Esophagus (tissue), 2 donors: ENCODE results near the gene ARHGAP5. TPM values are rescaled to one million over a fixed set of nuclear protein-coding genes. Genes with fewer than 3 reads are reported as not detected.

Experiments
- H3K27ac ChIP-seq, 2 donors: one replicate each; pipeline ENCODE4 v1.5.1; 2013; ENCODE audit warnings: low read depth in 2 of 2, mild to moderate bottlenecking in 2 of 2, inconsistent platforms in 1 of 2, low read length in 1 of 2, moderate library complexity in 1 of 2
- H3K27me3 ChIP-seq, 2 donors: one replicate each; pipeline ENCODE4 v1.6.1; 2013; ENCODE audit warnings: low read length in 2 of 2, control low read depth in 1 of 2, mild to moderate bottlenecking in 1 of 2; ENCODE audit not compliant: insufficient read depth in 2 of 2, control insufficient read depth in 1 of 2
- H3K36me3 ChIP-seq, 2 donors: one replicate each; pipeline ENCODE4 v1.6.1; 2013; ENCODE audit warnings: low read length in 1 of 2; ENCODE audit not compliant: control insufficient read depth in 2 of 2, insufficient read depth in 2 of 2
- H3K4me1 ChIP-seq, 2 donors: one replicate each; pipeline ENCODE4 v1.6.1; 2013; ENCODE audit warnings: low read length in 1 of 2; ENCODE audit not compliant: control insufficient read depth in 2 of 2, insufficient read depth in 2 of 2
- H3K4me3 ChIP-seq, 2 donors: one replicate each; pipeline ENCODE4 v1.5.1; 2013; ENCODE audit warnings: low read length in 2 of 2, mild to moderate bottlenecking in 2 of 2, low read depth in 1 of 2, moderate library complexity in 1 of 2
- H3K9me3 ChIP-seq, 2 donors: one replicate each; pipeline ENCODE4 v1.6.1; 2013; ENCODE audit warnings: mild to moderate bottlenecking in 2 of 2, low read depth in 1 of 2, low read length in 1 of 2, moderate library complexity in 1 of 2; ENCODE audit not compliant: control insufficient read depth in 2 of 2, insufficient read depth in 1 of 2
- WGBS, 2 donors: extraction: QIAGEN DNeasy Blood & Tissue Kit; methylation state at CpG; one replicate each; pipeline ENCODE4 v1.1.7; 2013; 5-methylcytosine and 5-hydroxymethylcytosine counted together
- polyA plus RNA-seq, 2 donors: library from polyadenylated mRNA; stranded (reverse); fragments of 200-250 nt; gene quantifications; one replicate each; pipeline ENCODE4 v1.2.3, GENCODE V29; 2013
- donor health status: healthy with polysubstance abuse.
- donor health status: Bipolar disorder and iron deficiency.

Gene ARHGAP5
- polyA plus RNA-seq, 2 donors: 22.3 to 32.7 TPM

DNA sequence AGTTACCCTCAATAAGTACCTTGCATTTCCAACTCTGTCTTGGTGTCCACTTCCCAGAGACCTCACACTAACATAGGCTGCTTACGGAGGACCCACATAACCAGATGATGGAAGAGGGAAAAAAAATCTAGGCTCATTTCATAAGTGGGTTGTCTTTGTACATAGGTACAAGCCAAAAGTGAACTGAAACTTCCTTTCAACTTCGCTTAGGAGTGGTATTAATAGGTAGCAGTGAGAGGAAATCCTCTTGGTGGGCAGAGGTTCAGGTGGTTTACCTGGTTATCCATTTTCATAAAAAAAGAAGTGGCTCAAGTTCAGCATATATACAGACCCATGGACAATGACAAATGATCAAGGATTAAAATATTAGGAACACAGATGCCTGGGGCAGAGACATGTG lies 88.9 kb downstream of the ARHGAP5 start:
- no peak overlapping the region for H3K27ac ChIP-seq
- no peaks in the 10 kb centered on the region for H3K27me3 ChIP-seq
- no peaks in the 10 kb centered on the region for H3K9me3 ChIP-seq
- H3K4me1 ChIP-seq: no peaks in the 10 kb centered on the region
- H3K36me3 ChIP-seq: no peaks in the 10 kb centered on the region
- no peak overlapping the region for H3K4me3 ChIP-seq
- WGBS, 2 donors: 88 to 90% methylated on average over 2 of the region's 2 CpGs

DNA sequence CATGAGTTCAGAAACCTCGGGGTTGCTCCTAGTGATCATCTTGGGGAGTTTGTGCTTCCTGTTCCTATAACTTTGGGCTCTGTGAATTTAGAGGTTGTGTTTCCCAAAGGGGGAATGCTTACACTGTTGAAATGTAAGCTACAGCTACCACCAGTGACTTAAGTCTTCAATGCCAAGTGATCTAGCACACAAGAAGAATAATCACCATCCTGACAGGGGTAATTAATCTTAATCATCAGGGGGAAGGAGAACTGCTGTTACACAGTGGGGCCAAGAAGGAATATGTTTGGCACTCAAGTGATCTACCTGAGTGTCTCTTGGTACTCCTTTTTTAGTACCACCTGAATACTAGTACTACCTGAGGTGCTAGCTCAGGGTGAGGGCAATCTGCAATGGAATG lies 89.8 kb downstream of the ARHGAP5 start:
- 82 to 88% methylated on average over 1 of the region's 1 CpG for WGBS, 2 donors
- H3K27me3 ChIP-seq: no peaks in the 10 kb centered on the region

DNA sequence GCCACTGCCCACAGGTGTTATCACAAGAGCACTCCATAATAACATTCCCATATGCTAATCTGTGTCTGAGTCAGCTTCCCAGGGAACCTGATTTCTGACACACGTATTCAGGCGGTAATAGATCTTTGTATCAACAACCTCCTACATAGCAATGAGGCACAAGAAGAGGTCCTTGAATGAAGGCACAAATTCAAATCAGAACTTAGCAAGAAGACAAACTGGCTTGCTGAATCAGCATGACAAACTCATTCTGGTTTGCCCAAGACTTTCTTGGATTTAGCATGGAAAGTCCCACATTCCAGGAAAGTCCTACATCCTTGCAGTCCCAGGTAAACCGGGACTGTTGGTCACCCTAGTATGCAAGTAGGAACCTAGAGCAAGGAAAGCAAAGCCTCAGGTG lies 90.8 kb downstream of the ARHGAP5 start:
- no peak overlapping the region for H3K4me3 ChIP-seq
- no peaks in the 10 kb centered on the region for H3K27me3 ChIP-seq
- no peaks in the 10 kb centered on the region for H3K9me3 ChIP-seq
- WGBS, 2 donors: 67 to 77% methylated on average over 3 of the region's 3 CpGs
- H3K4me1 ChIP-seq: no peaks in the 10 kb centered on the region
- no peaks in the 10 kb centered on the region for H3K36me3 ChIP-seq
- no peak overlapping the region for H3K27ac ChIP-seq

More for the DNA sequence above, 89.8 kb downstream of the ARHGAP5 start:
- H3K4me1 ChIP-seq: no peaks in the 10 kb centered on the region
- H3K9me3 ChIP-seq: no peaks in the 10 kb centered on the region
- H3K36me3 ChIP-seq: no peaks in the 10 kb centered on the region
- no peak overlapping the region for H3K4me3 ChIP-seq
- no peak overlapping the region for H3K27ac ChIP-seq

DNA sequence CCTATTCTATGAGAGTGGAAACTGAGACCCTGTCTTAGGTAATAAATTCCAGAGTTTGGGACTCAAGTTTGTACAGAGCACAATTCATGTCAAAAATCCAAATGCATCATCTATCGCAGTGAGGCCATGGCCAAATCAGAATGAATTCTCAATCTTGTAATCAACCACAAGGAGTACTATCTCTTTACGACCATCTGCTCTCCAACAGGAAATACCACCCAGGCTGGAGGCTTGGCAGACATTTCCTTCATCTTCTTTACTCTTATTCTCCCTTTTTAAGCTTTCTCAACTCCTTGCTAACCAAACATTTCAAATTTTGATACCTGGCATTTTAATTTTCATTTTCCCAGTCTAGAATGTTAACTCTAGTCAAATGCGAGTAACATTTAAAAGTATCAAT lies 92.1 kb downstream of the ARHGAP5 start:
- Histone ChIP-seq H3K9me3 (no peaks in the 10 kb centered on the region), H3K27me3 (no peaks in the 10 kb centered on the region), H3K27ac (no peak overlapping the region), H3K36me3 (no peaks in the 10 kb centered on the region), H3K4me1 (no peaks in the 10 kb centered on the region), H3K4me3 (no peak overlapping the region)
- WGBS, 2 donors: 78 to 82% methylated on average over 3 of the region's 3 CpGs

DNA sequence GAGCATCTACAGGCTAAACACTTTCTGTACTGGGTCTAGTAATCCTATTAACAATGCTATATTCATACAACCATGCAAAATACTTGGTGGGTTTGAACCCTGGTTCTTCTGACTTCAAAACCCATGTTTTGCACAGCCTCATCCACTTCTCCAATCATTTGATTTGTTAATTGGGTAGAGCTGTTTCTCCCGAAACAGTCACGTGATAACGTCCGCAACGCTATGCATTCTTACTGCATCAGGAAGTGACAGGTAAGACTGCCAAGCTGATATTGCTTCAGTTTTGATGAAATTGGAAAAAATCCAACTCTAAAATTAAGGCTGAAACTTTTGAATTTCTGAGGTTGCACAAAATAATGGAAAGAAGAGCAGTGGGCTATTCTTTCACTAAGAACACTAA lies 94.4 kb downstream of the ARHGAP5 start:
- Histone ChIP-seq H3K4me1 (no peaks in the 10 kb centered on the region), H3K36me3 (no peaks in the 10 kb centered on the region), H3K27ac (no peak overlapping the region), H3K4me3 (no peak overlapping the region), H3K27me3 (no peaks in the 10 kb centered on the region), H3K9me3 (no peaks in the 10 kb centered on the region)
- WGBS, 2 donors: 87 to 88% methylated on average over 5 of the region's 5 CpGs

DNA sequence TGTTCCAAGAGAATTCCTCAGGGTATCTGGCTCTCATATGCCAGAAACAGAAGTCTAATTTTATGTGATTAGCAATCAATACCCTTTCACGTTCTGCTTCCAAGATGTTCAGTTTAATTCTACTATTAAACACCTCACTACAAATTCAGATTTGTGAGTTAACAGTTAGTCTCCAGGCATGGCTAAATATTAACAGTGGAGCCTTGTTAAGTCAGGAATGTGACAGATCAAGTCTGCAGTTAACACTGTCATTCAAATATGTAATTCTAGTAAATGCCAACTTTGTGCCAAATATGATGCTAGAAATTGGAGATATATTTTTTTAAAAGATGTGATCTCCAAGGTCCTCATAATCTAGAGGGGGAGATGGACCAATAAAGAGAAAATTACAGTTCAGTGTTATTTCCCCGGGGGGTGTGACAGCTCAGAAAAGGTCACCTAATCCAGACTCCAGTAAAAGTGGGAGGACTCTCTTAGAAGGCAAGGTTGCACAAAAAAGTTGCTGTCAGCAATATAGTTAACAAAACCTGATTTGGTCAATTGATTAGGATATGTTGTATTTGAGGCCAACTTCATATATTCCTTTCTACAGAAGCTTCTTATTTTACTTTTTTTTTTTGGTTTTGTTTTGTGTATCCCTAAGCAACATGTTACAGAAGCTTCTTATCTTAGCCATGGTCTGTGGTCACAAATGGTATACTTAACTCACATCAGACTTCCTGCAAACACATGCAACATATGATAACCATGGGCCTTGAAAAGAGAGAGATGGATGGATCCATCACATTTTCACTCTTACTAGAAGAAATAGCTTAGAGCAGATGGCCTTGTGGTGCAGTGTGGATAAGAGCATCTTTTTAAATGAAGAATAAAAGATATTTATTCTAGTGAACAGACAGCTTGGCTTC lies 106.3 kb downstream of the ARHGAP5 start:
- H3K4me1 ChIP-seq: no peaks in the 10 kb centered on the region
- H3K4me3 ChIP-seq: no peak overlapping the region
- H3K9me3 ChIP-seq: no peaks in the 10 kb centered on the region
- WGBS, 2 donors: 63 to 73% methylated on average over 2 of the region's 2 CpGs
- H3K27ac ChIP-seq: no peak overlapping the region
- no peaks in the 10 kb centered on the region for H3K36me3 ChIP-seq
- no peaks in the 10 kb centered on the region for H3K27me3 ChIP-seq

DNA sequence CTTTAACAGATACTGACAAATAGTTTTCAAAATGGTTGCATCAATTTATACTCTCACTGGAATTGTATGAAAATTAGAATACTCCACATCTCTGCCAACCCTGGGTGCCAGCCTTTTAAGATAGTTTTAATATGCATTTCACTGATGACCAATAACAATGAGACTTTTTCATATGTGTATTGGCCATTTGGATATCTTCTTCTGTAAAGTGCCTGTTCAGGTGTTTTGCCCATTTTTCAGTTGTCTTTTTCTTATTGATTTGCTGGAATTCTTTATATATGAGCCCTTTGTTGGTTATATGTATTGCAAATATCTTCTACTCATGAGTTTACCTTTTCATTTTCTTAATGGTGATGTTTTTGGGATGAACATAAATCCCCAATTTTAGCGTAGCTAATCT lies 108.0 kb downstream of the ARHGAP5 start:
- Histone ChIP-seq H3K27ac (no peak overlapping the region), H3K9me3 (no peaks in the 10 kb centered on the region), H3K4me3 (no peak overlapping the region), H3K4me1 (no peaks in the 10 kb centered on the region), H3K27me3 (no peaks in the 10 kb centered on the region), H3K36me3 (no peaks in the 10 kb centered on the region)
- 94 to 98% methylated on average over 1 of the region's 1 CpG for WGBS, 2 donors

DNA sequence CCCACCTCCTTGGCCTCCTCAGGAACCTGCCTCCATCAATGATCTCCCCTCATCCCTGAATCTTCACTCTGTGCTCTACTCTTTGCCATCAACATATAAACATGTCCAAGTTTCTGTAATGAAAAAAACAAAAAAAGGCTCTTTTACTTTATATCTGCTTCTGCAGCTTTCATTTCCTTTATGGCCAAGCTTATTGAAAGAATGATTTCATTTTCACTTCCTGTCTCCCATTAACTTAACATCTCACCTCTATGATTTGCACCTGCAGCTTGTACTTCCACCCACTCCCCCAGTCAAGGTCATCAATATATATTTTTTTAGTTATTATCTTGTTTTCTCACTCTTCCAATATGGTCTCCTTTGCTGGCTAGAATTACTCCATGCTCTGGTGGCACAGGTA lies 109.1 kb downstream of the ARHGAP5 start:
- Histone ChIP-seq H3K4me1 (no peaks in the 10 kb centered on the region), H3K27me3 (no peaks in the 10 kb centered on the region), H3K9me3 (no peaks in the 10 kb centered on the region), H3K4me3 (no peak overlapping the region), H3K27ac (no peak overlapping the region), H3K36me3 (no peaks in the 10 kb centered on the region)

DNA sequence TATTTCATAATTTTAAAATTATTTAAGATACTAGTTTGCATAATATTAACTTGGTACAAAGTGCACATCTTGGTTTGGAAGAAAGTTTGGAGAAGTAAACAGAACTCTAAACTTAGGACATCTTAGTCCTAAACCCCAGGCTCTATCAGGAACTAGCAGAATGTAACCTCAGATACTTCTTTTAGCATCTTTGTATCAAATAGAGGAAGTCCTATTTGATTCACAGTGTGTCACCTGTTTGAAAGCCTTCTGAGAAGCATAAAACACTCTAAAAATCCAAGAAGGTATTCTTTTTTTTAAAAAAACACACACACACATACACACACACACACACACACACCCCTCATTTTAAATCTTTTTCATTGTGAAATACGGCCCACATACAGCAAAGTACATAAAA lies 112.7 kb downstream of the ARHGAP5 start:
- Histone ChIP-seq H3K9me3 (no peaks in the 10 kb centered on the region), H3K36me3 (no peaks in the 10 kb centered on the region), H3K4me3 (no peak overlapping the region), H3K27ac (no peak overlapping the region), H3K4me1 (no peaks in the 10 kb centered on the region), H3K27me3 (no peaks in the 10 kb centered on the region)
- 68 to 81% methylated on average over 1 of the region's 1 CpG for WGBS, 2 donors

DNA sequence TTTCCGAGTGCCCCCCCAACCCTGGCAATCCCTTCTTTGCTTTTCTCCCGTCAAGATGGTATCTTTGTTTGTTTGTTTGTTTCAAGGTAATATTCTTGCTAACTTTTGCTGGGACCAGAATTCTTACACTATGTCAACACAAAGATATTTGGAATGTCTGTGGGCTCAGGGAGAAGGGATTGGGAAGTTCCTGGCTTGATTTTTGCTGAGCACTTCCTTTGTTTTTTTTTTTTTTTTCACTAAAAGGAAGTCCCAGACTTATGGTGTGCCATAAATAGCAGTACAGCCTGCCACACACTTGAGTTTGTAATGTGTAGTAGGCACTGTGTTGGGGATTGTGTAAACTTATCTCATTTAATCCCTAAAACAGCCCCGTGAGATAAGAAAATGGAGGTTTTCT lies 113.6 kb downstream of the ARHGAP5 start:
- Histone ChIP-seq H3K27me3 (no peaks in the 10 kb centered on the region), H3K9me3 (no peaks in the 10 kb centered on the region), H3K4me1 (no peaks in the 10 kb centered on the region), H3K4me3 (no peak overlapping the region), H3K36me3 (no peaks in the 10 kb centered on the region), H3K27ac (no peak overlapping the region)
- 60 to 64% methylated on average over 3 of the region's 3 CpGs for WGBS, 2 donors
